ENCODE data around the gene TTC3. TPM values are rescaled to one million over a fixed set of nuclear protein-coding genes. Genes with fewer than 3 reads are reported as not detected.

The TTC3 gene
- total and polyA plus RNA-seq, 9 of the 15 experiments (the other 6 are each of a cell fraction or from before 2014, with no cell fraction given) = 17.5 to 92.0 (median 59.5) TPM

DNA sequence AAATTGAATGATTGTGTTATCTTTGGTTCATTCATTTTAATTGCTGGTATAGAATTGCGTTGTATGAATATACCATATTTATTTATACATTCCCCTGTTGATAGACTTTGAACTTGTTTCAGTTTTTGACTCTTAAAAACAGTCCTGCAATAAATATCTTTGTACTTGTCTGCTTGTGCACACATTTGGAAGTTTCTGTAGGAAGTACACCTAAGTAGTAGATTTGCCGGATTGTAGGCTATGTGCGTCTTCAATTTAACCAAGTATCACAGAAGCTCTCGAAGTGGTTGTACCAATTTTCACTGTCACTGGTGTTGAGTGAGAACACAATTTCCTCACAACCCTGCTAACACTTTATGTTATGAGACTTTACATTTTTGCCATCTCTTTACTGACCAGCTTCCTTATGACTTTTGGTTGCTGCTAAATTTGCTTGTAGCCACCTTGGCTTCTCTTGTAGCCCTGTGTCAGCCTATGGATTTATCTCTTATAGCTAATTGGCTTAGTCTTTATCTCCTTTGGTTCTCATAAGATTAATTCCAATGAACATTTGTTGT is 2.2 kb downstream of the TTC3 start:
- Histone ChIP-seq H3K9ac (ENCODE audit: insufficient read depth in 1 of 2, low read depth in 2 of 2, low read length in 2 of 2) (peak overlapping the region in 1 of 2 experiments; percentile 1; a peak in 1 of 4 replicates), H3K9me1 (ENCODE audit: control insufficient read depth, insufficient read depth, low read length) (no peaks in the 10 kb centered on the region), H3K27me3 (ENCODE audit: control insufficient read depth in 2 of 2, insufficient read depth in 2 of 2, low read length in 2 of 2) (no peaks in the 10 kb centered on the region), H3K4me3 (no peak overlapping the region), H3K27ac (ENCODE audit: extremely low read depth, low read depth, low read length) (no peak overlapping the region), H4K20me1 (replicated peaks; ENCODE audit: control insufficient read depth, insufficient read depth, low read length) (peaks cover 10% of the 10 kb centered on the region; the same call in 1 of the 2 replicates), H3K4me1 (replicated peaks in 1 of 2; ENCODE audit: control insufficient read depth in 2 of 2, insufficient read depth in 2 of 2, low read length in 2 of 2) (peaks cover 15 to 26% of the 10 kb centered on the region in 2 experiments; a peak in 4 of 5 replicates), H3K79me2 (ENCODE audit: control insufficient read depth, insufficient read depth, low read length) (peaks cover 85% of the 10 kb centered on the region), H3K36me3 (ENCODE audit: control insufficient read depth, insufficient read depth, low read length) (0 out of 3 replicates have a peak, but pooled peaks cover 7% of the 10 kb centered on the region), H3K4me2 (ENCODE audit: insufficient read depth, low read length) (peak overlapping the region; percentile 4; the same call in 1 of the 2 replicates), H2AFZ (ENCODE audit: low read depth, low read length) (no peak overlapping the region), H3K9me3 (replicated peaks; ENCODE audit: control insufficient read depth, insufficient read depth, low read depth, low read length) (no peaks in the 10 kb centered on the region)
- no peak for DNase-seq (ENCODE audit: extremely low read depth in 1 of 4, low spot score in 3 of 4)
- intact Hi-C loops (cut with micrococcal nuclease) (loop anchor here (5.0 kb wide), 1 partner anchor 58 kb away; no protein-coding TSS in a partner anchor), in situ Hi-C loops (cut with MboI) (no loop called here)
- ChIA-PET CTCF (ENCODE audit: low intra/inter-chr PET ratio) (no interaction called here), POLR2A (interaction anchor here (1.3 kb wide), 1 partner anchor 104 kb away, joined by 3 read pairs; no protein-coding TSS in a partner anchor)
- BruUV-seq (replicated peaks) = TSS peak; percentile 36
- FAIRE-seq = no peak
- no peak for ATAC-seq
- WGBS (ENCODE audit: insufficient coverage, low coverage, missing lambda C conversion rate) = 45% methylated on average over 4 of the region's 4 CpGs
- TF ChIP-seq, protein P1, sequence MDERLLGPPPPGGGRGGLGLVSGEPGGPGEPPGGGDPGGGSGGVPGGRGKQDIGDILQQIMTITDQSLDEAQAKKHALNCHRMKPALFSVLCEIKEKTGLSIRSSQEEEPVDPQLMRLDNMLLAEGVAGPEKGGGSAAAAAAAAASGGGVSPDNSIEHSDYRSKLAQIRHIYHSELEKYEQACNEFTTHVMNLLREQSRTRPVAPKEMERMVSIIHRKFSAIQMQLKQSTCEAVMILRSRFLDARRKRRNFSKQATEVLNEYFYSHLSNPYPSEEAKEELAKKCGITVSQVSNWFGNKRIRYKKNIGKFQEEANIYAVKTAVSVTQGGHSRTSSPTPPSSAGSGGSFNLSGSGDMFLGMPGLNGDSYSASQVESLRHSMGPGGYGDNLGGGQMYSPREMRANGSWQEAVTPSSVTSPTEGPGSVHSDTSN (CRISPR knock-in tag; IDR thresholded peaks at IDR 0.05; ENCODE audit: low read depth) = no peak
- TF ChIP-seq, protein P1 (tag; conservative IDR thresholded peaks at IDR 0.05; ENCODE audit: low read depth) = 0 out of 2 replicates have a peak, but pooled peaks have one; percentile 35
- TF ChIP-seq RBM25 (IDR thresholded peaks at IDR 0.05; ENCODE audit: low read depth, low read length, severe bottlenecking) = peak; percentile 82
- 0 out of 4 replicates have a peak, but pooled peaks of 1 of the 2 experiments have one; percentile 5 for TF ChIP-seq SIX5 (IDR thresholded peaks at IDR 0.05; ENCODE audit: borderline replicate concordance in 1 of 2, insufficient read depth in 1 of 2, low read depth in 1 of 2, low read length in 2 of 2)
- TF ChIP-seq MEIS2 (IDR thresholded peaks at IDR 0.05; ENCODE audit: partially characterized antibody) = peak; percentile 30
- no peak for TF ChIP-seq FOXA1 (IDR thresholded peaks at IDR 0.05; ENCODE audit: borderline replicate concordance)
- TF ChIP-seq, protein P2, sequence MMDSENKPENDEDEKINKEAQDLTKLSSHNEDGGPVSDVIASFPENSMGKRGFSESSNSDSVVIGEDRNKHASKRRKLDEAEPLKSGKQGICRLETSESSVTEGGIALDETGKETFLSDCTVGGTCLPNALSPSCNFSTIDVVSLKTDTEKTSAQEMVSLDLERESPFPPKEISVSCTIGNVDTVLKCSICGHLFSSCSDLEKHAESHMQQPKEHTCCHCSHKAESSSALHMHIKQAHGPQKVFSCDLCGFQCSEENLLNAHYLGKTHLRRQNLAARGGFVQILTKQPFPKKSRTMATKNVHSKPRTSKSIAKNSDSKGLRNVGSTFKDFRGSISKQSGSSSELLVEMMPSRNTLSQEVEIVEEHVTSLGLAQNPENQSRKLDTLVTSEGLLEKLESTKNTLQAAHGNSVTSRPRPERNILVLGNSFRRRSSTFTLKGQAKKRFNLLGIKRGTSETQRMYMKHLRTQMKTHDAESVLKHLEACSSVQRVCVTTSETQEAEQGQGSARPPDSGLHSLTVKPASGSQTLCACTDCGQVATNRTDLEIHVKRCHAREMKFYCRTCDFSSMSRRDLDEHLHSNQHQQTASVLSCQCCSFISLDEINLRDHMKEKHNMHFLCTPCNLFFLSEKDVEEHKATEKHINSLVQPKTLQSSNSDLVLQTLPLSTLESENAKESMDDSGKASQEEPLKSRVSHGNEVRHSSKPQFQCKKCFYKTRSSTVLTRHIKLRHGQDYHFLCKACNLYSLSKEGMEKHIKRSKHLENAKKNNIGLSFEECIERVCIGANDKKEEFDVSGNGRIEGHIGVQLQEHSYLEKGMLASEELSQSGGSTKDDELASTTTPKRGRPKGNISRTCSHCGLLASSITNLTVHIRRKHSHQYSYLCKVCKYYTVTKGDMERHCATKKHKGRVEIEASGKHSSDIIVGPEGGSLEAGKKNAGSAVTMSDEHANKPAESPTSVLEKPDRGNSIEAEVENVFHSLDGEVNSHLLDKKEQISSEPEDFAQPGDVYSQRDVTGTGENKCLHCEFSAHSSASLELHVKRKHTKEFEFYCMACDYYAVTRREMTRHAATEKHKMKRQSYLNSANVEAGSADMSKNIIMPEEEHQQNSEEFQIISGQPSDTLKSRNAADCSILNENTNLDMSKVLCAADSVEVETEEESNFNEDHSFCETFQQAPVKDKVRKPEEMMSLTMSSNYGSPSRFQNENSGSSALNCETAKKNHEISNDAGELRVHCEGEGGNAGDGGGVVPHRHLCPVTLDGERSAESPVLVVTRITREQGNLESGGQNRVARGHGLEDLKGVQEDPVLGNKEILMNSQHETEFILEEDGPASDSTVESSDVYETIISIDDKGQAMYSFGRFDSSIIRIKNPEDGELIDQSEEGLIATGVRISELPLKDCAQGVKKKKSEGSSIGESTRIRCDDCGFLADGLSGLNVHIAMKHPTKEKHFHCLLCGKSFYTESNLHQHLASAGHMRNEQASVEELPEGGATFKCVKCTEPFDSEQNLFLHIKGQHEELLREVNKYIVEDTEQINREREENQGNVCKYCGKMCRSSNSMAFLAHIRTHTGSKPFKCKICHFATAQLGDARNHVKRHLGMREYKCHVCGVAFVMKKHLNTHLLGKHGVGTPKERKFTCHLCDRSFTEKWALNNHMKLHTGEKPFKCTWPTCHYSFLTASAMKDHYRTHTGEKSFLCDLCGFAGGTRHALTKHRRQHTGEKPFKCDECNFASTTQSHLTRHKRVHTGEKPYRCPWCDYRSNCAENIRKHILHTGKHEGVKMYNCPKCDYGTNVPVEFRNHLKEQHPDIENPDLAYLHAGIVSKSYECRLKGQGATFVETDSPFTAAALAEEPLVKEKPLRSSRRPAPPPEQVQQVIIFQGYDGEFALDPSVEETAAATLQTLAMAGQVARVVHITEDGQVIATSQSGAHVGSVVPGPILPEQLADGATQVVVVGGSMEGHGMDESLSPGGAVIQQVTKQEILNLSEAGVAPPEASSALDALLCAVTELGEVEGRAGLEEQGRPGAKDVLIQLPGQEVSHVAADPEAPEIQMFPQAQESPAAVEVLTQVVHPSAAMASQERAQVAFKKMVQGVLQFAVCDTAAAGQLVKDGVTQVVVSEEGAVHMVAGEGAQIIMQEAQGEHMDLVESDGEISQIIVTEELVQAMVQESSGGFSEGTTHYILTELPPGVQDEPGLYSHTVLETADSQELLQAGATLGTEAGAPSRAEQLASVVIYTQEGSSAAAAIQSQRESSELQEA (IDR thresholded peaks at IDR 0.05; ENCODE audit: low read depth) = peak; percentile 67
- TF ChIP-seq, protein P3, sequence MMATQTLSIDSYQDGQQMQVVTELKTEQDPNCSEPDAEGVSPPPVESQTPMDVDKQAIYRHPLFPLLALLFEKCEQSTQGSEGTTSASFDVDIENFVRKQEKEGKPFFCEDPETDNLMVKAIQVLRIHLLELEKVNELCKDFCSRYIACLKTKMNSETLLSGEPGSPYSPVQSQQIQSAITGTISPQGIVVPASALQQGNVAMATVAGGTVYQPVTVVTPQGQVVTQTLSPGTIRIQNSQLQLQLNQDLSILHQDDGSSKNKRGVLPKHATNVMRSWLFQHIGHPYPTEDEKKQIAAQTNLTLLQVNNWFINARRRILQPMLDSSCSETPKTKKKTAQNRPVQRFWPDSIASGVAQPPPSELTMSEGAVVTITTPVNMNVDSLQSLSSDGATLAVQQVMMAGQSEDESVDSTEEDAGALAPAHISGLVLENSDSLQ (IDR thresholded peaks at IDR 0.05) = 0 out of 2 replicates have a peak, but pooled peaks have one; percentile 32
